H1 (cell line): Measurements from ENCODE around the gene OXER1. TPM values are rescaled to one million over a fixed set of nuclear protein-coding genes. Genes with fewer than 3 reads are reported as not detected.
A peak's percentile ranks its signal among the peaks of the same experiment; 100 is the strongest.

Source experiments
- CTCF ChIA-PET: fragments of 300-600 bp; sonication (Branson Sonifier 250); formaldehyde crosslinking; loops from one replicate; lab custom pipeline; 2021; ENCODE audit not compliant: partially characterized antibody; lab: Charles Lee
- POLR2A ChIA-PET: fragments of 300-600 bp; sonication (Branson Sonifier 250); formaldehyde crosslinking; loops from one replicate; lab custom pipeline; 2021; ENCODE audit warnings: inconsistent platforms; ENCODE audit not compliant: partially characterized antibody; lab: Charles Lee
- DNase-seq, 2 experiments: peaks; one replicate each; pipeline versions ENCODE4 v3.0.0 to v3.0.0-alpha.2; 2010 to 2022; ENCODE audit warnings: low spot score in 2 of 2, low read depth in 1 of 2, mixed read lengths in 1 of 2
- FAIRE-seq: peaks from 2 replicates; lab custom pipeline; 2011; peaks lifted over from hg19 to GRCh38; lab: Jason Lieb, UNC
- H2AFZ ChIP-seq: 2 replicates; pipeline ENCODE4 v1.8.1; 2012; ENCODE audit warnings: low read length, inconsistent platforms
- H2AK5ac ChIP-seq: 2 replicates; pipeline ENCODE4 v1.6.1; 2013; ENCODE audit warnings: low read depth, low read length
- H2BK120ac ChIP-seq: replicated peaks from 2 replicates; pipeline ENCODE3; 2013; ENCODE audit warnings: low read depth, low read length, inconsistent platforms
- H2BK12ac ChIP-seq: 2 replicates; pipeline ENCODE4 v1.6.1; 2013; ENCODE audit warnings: low read depth, low read length
- H2BK15ac ChIP-seq: 2 replicates; pipeline ENCODE4 v1.6.1; 2013; ENCODE audit warnings: low read length
- H2BK20ac ChIP-seq: 2 replicates; pipeline ENCODE4 v1.6.1; 2013; ENCODE audit warnings: low read length
- H2BK5ac ChIP-seq: 2 replicates; pipeline ENCODE4 v1.6.1; 2013; ENCODE audit warnings: low read depth, low read length
- H3K14ac ChIP-seq: 2 replicates; pipeline ENCODE4 v1.6.1; 2013; ENCODE audit warnings: inconsistent platforms; ENCODE audit not compliant: insufficient read length
- H3K18ac ChIP-seq: 2 replicates; pipeline ENCODE4 v1.6.1; 2013; ENCODE audit warnings: low read length; ENCODE audit errors: extremely low read depth
- H3K23ac ChIP-seq: 2 replicates; pipeline ENCODE4 v1.6.1; 2013; ENCODE audit warnings: inconsistent platforms; ENCODE audit not compliant: insufficient read length
- H3K23me2 ChIP-seq: 2 replicates; pipeline ENCODE4 v1.6.1; 2013; ENCODE audit warnings: low read depth, low read length
- H3K27ac ChIP-seq: 2 replicates; pipeline ENCODE4 v1.6.1; 2011; ENCODE audit warnings: low read depth, low read length, inconsistent platforms
- H3K27me3 ChIP-seq, 4 experiments: replicated peaks in 1 of 4; 1 replicate in 1 of 4; 2 replicates in 3 of 4; pipeline versions ENCODE4 v1.6.1 to v1.8.1; 2011 to 2013; ENCODE audit warnings: low read length in 3 of 4, mild to moderate bottlenecking in 3 of 4, inconsistent platforms in 2 of 4, mixed read lengths in 2 of 4, moderate library complexity in 1 of 4; ENCODE audit not compliant: control insufficient read depth in 3 of 4, insufficient read depth in 3 of 4; ENCODE audit errors: extremely low read depth in 1 of 4
- H3K36me3 ChIP-seq, 4 experiments: 2 replicates each; pipeline versions ENCODE4 v1.6.1 to v1.8.1; 2011 to 2013; ENCODE audit warnings: mild to moderate bottlenecking in 4 of 4, low read length in 3 of 4, moderate library complexity in 2 of 4, control low read depth in 1 of 4, inconsistent platforms in 1 of 4; ENCODE audit not compliant: insufficient read depth in 4 of 4, control insufficient read depth in 2 of 4
- H3K4ac ChIP-seq: replicated peaks from 2 replicates; pipeline ENCODE3; 2013; ENCODE audit warnings: low read length, low read depth, mixed read lengths, inconsistent platforms; ENCODE audit not compliant: insufficient read length
- H3K4me1 ChIP-seq, 4 experiments: replicated peaks in 1 of 4; 1 replicate in 1 of 4; 2 replicates in 3 of 4; pipeline versions ENCODE4 v1.6.1 to v1.8.1; 2011 to 2013; ENCODE audit warnings: low read length in 3 of 4, inconsistent platforms in 2 of 4, mixed read lengths in 1 of 4; ENCODE audit not compliant: insufficient read depth in 4 of 4, control insufficient read depth in 3 of 4
- H3K4me2 ChIP-seq, 2 experiments: 2 replicates each; pipeline versions ENCODE4 v1.6.1 to v1.8.1; 2011 to 2013; ENCODE audit warnings: low read depth in 2 of 2, low read length in 2 of 2, control low read depth in 1 of 2, inconsistent platforms in 1 of 2, mild to moderate bottlenecking in 1 of 2; ENCODE audit not compliant: insufficient read depth in 1 of 2
- H3K4me3 ChIP-seq, 4 experiments: fragments of 200-600, 300-600 bp in 1 of 4; sonication (generic), shearing (Covaris generic), sonication (Bioruptor Twin) in 1 of 4; 2 replicates each; pipeline versions ENCODE4 v1.5.1 to v1.8.1; 2011 to 2016; ENCODE audit warnings: low read length in 4 of 4, low read depth in 3 of 4, control low read depth in 2 of 4, inconsistent platforms in 2 of 4, mild to moderate bottlenecking in 2 of 4, mixed read lengths in 1 of 4, moderate library complexity in 1 of 4; ENCODE audit not compliant: insufficient read depth in 2 of 4; ENCODE audit errors: extremely low read depth in 1 of 4
- H3K56ac ChIP-seq: replicated peaks from 2 replicates; pipeline ENCODE3; 2013; ENCODE audit warnings: low read depth, mild to moderate bottlenecking, mixed read lengths, low read length, inconsistent platforms; ENCODE audit not compliant: insufficient read length
- H3K79me1 ChIP-seq: 2 replicates; pipeline ENCODE4 v1.6.1; 2013; ENCODE audit warnings: low read depth, low read length, control low read depth
- H3K79me2 ChIP-seq, 2 experiments: 2 replicates each; pipeline versions ENCODE4 v1.6.1 to v1.8.1; 2012 to 2013; ENCODE audit warnings: low read length in 2 of 2, mild to moderate bottlenecking in 2 of 2, inconsistent platforms in 1 of 2; ENCODE audit not compliant: insufficient read depth in 2 of 2, control insufficient read depth in 1 of 2
- H3K9ac ChIP-seq, 4 experiments: replicated peaks in 1 of 4; 1 replicate in 1 of 4; 2 replicates in 3 of 4; pipeline versions ENCODE4 v1.6.1 to v1.8.1; 2011 to 2013; ENCODE audit warnings: low read depth in 3 of 4, low read length in 3 of 4, control low read depth in 2 of 4, mild to moderate bottlenecking in 2 of 4, moderate library complexity in 2 of 4, inconsistent platforms in 1 of 4; ENCODE audit errors: extremely low read depth in 1 of 4
- H3K9me3 ChIP-seq, 2 experiments: 2 replicates each; pipeline versions ENCODE4 v1.6.1 to v1.8.1; 2012 to 2013; ENCODE audit warnings: mild to moderate bottlenecking in 2 of 2, moderate library complexity in 2 of 2, control low read depth in 1 of 2, inconsistent platforms in 1 of 2, low read depth in 1 of 2, low read length in 1 of 2, mixed read lengths in 1 of 2; ENCODE audit not compliant: insufficient read depth in 2 of 2
- H4K20me1 ChIP-seq, 2 experiments: replicated peaks in 1 of 2; 2 replicates each; pipeline versions ENCODE3 to v1.8.1; 2011 to 2013; ENCODE audit warnings: inconsistent platforms in 2 of 2, low read length in 2 of 2, mild to moderate bottlenecking in 1 of 2; ENCODE audit not compliant: insufficient read depth in 2 of 2, control insufficient read depth in 1 of 2
- H4K5ac ChIP-seq: 2 replicates; pipeline ENCODE4 v1.6.1; 2013; ENCODE audit warnings: low read length, low read depth, mixed read lengths, inconsistent platforms; ENCODE audit not compliant: insufficient read length
- H4K8ac ChIP-seq: 2 replicates; pipeline ENCODE4 v1.8.0; 2013; ENCODE audit warnings: mild to moderate bottlenecking, moderate library complexity, low read length, inconsistent platforms; ENCODE audit not compliant: insufficient read depth; ENCODE audit errors: extremely low read depth
- H4K91ac ChIP-seq: replicated peaks from 2 replicates; pipeline ENCODE3; 2013; ENCODE audit warnings: low read length, mixed read lengths, inconsistent platforms; ENCODE audit not compliant: insufficient read length
- CBX8 ChIP-seq: fragments of 300-800, 300-1000 bp; sonication (generic); IDR thresholded peaks from 2 replicates; pipeline ENCODE4 v1.7.1; 2016; ENCODE audit warnings: low read depth, low read length, borderline replicate concordance
- EP300 ChIP-seq, 2 experiments: IDR thresholded peaks; 1 replicate in 1 of 2; 2 replicates in 1 of 2; pipeline ENCODE4 v1.6.1; 2011 to 2012; ENCODE audit warnings: low read depth in 2 of 2, low read length in 2 of 2, mild to moderate bottlenecking in 2 of 2, borderline replicate concordance in 1 of 2, inconsistent platforms in 1 of 2, moderate library complexity in 1 of 2
- KDM1A ChIP-seq: fragments of 200-600, 300-600 bp; sonication (generic); IDR thresholded peaks from 2 replicates; pipeline ENCODE4 v1.7.1; 2016; ENCODE audit warnings: mild to moderate bottlenecking, low read length, borderline replicate concordance
- KDM5A ChIP-seq: fragments of 200-600 bp; IDR thresholded peaks from 2 replicates; pipeline ENCODE4 v1.7.1; 2012; ENCODE audit warnings: mild to moderate bottlenecking, low read length, inconsistent platforms, mixed read lengths
- MAFK ChIP-seq: IDR thresholded peaks from 2 replicates; pipeline ENCODE4 v1.6.1; 2012; ENCODE audit warnings: low read depth, mild to moderate bottlenecking, improper control_type of control experiment, low read length
- RBBP5 ChIP-seq: IDR thresholded peaks from 2 replicates; pipeline ENCODE4 v1.7.1; 2012; ENCODE audit warnings: low read depth, mild to moderate bottlenecking, inconsistent platforms, low read length, moderate library complexity, borderline replicate concordance
- SIN3A ChIP-seq, 2 experiments: IDR thresholded peaks in 1 of 2; conservative IDR thresholded peaks in 1 of 2; 2 replicates each; pipeline ENCODE4 v1.6.1; 2011 to 2012; ENCODE audit warnings: low read length in 2 of 2, improper control_type of control experiment in 1 of 2, low read depth in 1 of 2, mild to moderate bottlenecking in 1 of 2
- TAF1 ChIP-seq: IDR thresholded peaks from 2 replicates; pipeline ENCODE4 v1.6.1; 2011; ENCODE audit warnings: mild to moderate bottlenecking, low read depth, low read length
- TAF7 ChIP-seq: optimal IDR thresholded peaks from 2 replicates; pipeline ENCODE3; 2011; ENCODE audit warnings: low read depth, mild to moderate bottlenecking, inconsistent platforms, low read length, moderate library complexity, borderline replicate concordance
- TBP ChIP-seq: IDR thresholded peaks from 2 replicates; pipeline ENCODE4 v1.6.1; 2011; ENCODE audit warnings: low read depth, low read length, improper control_type of control experiment
- TEAD4 ChIP-seq: IDR thresholded peaks from 2 replicates; pipeline ENCODE4 v1.6.1; 2012; ENCODE audit warnings: low read depth, low read length, inconsistent platforms, mixed read lengths
- ZNF274 ChIP-seq: IDR thresholded peaks from 2 replicates; pipeline ENCODE4 v1.7.0; 2012; ENCODE audit warnings: low read length, borderline replicate concordance; ENCODE audit errors: extremely low read depth
- WGBS, 2 experiments: shearing (Covaris generic) in 1 of 2; methylation state at CpG; one replicate each; pipeline versions ENCODE4 v1.1.6 to v1.1.7; 2013 to 2015; ENCODE audit warnings: low lambda C conversion rate in 2 of 2, mixed read lengths in 2 of 2, inconsistent platforms in 1 of 2, low coverage in 1 of 2, missing lambda C conversion rate in 1 of 2; ENCODE audit not compliant: insufficient replicate concordance in 2 of 2, insufficient coverage in 1 of 2, insufficient read length in 1 of 2; ENCODE audit errors: extremely low coverage in 1 of 2, missing lambda C conversion rate in 1 of 2; 5-methylcytosine and 5-hydroxymethylcytosine counted together
- polyA plus RNA-seq, 7 experiments: library from polyadenylated mRNA; depleted of rRNA in 3 of 7; stranded (reverse) in 5 of 7; unstranded in 2 of 7; fragments of >200 nt in 5 of 7; fragments of 200-250 nt in 2 of 7; gene quantifications; 1 replicate in 5 of 7; 2 replicates in 1 of 7; 4 replicates in 1 of 7; pipeline versions ENCODE4 v1.2.1 to v1.2.3, GENCODE V29; 2011 to 2013; ENCODE audit warnings: missing spikeins in 2 of 7, mixed read lengths in 2 of 7
- total RNA-seq: library from RNA; stranded (reverse); fragmentation: NEBNext Ultra II Directional; extraction: Animal tissue kit (Norgen Biotek cat#: 25700); gene quantifications from 2 replicates; pipeline ENCODE4 v1.2.1, GENCODE V29; 2021
- TF ChIP-seq, protein P1 (sequence below): IDR thresholded peaks from 2 replicates; pipeline ENCODE4 v1.6.1; 2012; ENCODE audit warnings: inconsistent platforms

The OXER1 gene
- total and polyA plus RNA-seq, 2 of the 8 experiments (the other 6 are each of a cell fraction or from before 2014, with no cell fraction given) = 1.2 to 2.9 TPM

DNA sequence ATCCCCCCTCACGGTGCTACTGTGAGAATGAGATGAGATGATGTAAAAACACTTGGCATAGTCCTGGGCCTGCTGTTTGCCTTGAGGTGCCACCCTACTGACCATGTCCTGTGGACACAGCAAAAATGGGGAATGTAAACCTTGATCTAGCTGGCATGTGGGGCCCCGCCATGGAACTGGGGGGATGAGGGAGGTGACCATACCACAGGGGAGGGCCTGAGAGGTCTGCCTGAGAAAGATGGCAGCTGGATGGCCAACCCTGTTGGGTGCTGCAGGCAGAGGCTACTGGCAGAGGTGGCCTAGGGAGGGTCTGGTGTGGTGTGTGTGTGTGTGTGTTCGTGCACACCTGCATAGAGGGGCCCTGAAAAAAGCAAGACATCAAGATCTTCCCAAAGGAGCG, 27.7 kb upstream of the OXER1 start:
- Histone ChIP-seq H4K20me1 (no peaks in the 10 kb centered on the region), H2BK20ac (no peak overlapping the region), H3K4me3 (peak overlapping the region in 2 of 4 experiments; percentile 61 to 73; a peak in 3 of 8 replicates), H2AK5ac (no peak overlapping the region; the same call in 1 of the 2 replicates), H3K9ac (no peak overlapping the region), H3K4me2 (peak overlapping the region; percentile 70 to 89), H2AFZ (no peak overlapping the region), H3K27me3 (peaks cover 0 to 18% (median 14%) of the 10 kb centered on the region in 4 experiments; a peak in 6 of 7 replicates), H3K4me1 (peaks cover 2 to 10% (median 5%) of the 10 kb centered on the region in 4 experiments; a peak in 6 of 7 replicates), H3K79me2 (no peaks in the 10 kb centered on the region), H3K23me2 (peaks cover 9% of the 10 kb centered on the region; the same call in 1 of the 2 replicates), H2BK12ac (peak overlapping the region; percentile 50; the same call in 1 of the 2 replicates), H4K91ac (no peak overlapping the region), H3K27ac (no peak overlapping the region), H3K4ac (no peak overlapping the region), H2BK15ac (no peak overlapping the region), H3K56ac (no peak overlapping the region), H2BK5ac (no peak overlapping the region), H3K23ac (no peak overlapping the region), H3K14ac (no peak overlapping the region), H3K18ac (no peak overlapping the region), H2BK120ac (no peak overlapping the region), H4K5ac (no peak overlapping the region), H3K9me3 (no peaks in the 10 kb centered on the region), H3K79me1 (no peaks in the 10 kb centered on the region), H3K36me3 (no peaks in the 10 kb centered on the region), H4K8ac (0 out of 2 replicates have a peak overlapping the region, but pooled peaks have one; percentile 40)
- WGBS, 2 experiments = 88% methylated on average over 4 of the region's 4 CpGs; no CpG with 5 or more reads in 1 of the 2 experiments
- ChIA-PET POLR2A (interaction anchor here (0.6 to 5.9 kb wide), 2 partner anchors 18 to 21 kb away, joined by 4 to 61 read pairs; no protein-coding TSS in a partner anchor), CTCF (interaction anchor here (0.7 to 1.2 kb wide), 4 partner anchors 19 to 117 kb away, joined by 3 to 4 read pairs (median 3); no protein-coding TSS in a partner anchor)
- no peak for FAIRE-seq
- DNase-seq = no peak
- TF ChIP-seq SIN3A (conservative IDR thresholded peaks at IDR 0.05 in 1 of 2, IDR thresholded peaks at IDR 0.05 in 1 of 2; ENCODE audit: low read depth in 1 of 2, low read length in 2 of 2) (no peak), MAFK (no peak), KDM1A (no peak), EP300 (IDR thresholded peaks at IDR 0.05; ENCODE audit: borderline replicate concordance in 1 of 2, low read depth in 2 of 2, low read length in 2 of 2) (no peak), ZNF274 (no peak), TBP (no peak), CBX8 (no peak), RBBP5 (no peak), TAF7 (no peak), TEAD4 (no peak), TAF1 (no peak), KDM5A (no peak)
- TF ChIP-seq, protein P1, sequence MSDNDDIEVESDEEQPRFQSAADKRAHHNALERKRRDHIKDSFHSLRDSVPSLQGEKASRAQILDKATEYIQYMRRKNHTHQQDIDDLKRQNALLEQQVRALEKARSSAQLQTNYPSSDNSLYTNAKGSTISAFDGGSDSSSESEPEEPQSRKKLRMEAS = no peak
